T-helper 17 cell (primary cell): ENCODE results near the gene DYNLT5. TPM values are rescaled to one million over a fixed set of nuclear protein-coding genes. Genes with fewer than 3 reads are reported as not detected.
A peak's percentile ranks its signal among the peaks of the same experiment; 100 is the strongest.

Experiments used
- ATAC-seq: fragments of 150-1000 bp; cut with Tn5 transposase; 2 replicates; pipeline ENCODE4 v1.10.0; 2021; ENCODE audit warnings: mild to moderate bottlenecking, moderate library complexity
- DNase-seq, 3 donors: peaks; one replicate each; pipeline versions ENCODE4 v3.0.0 to v3.0.0-alpha.2; 2020 to 2021
- H3K9me3 ChIP-seq: one replicate; pipeline ENCODE4 v1.7.0; 2013; ENCODE audit warnings: low read length, mild to moderate bottlenecking; ENCODE audit not compliant: control insufficient read depth, poor library complexity, severe bottlenecking
- H3K27ac Mint-ChIP-seq: one replicate; pipeline ENCODE4 v1.8.0; 2022; ENCODE audit warnings: mild to moderate bottlenecking, moderate library complexity, mixed read lengths
- H3K27me3 Mint-ChIP-seq: one replicate; pipeline ENCODE4 v1.8.0; 2022; ENCODE audit warnings: mixed read lengths
- H3K36me3 Mint-ChIP-seq: one replicate; pipeline ENCODE4 v1.8.0; 2022; ENCODE audit warnings: low read depth, mixed read lengths
- H3K4me1 Mint-ChIP-seq: one replicate; pipeline ENCODE4 v1.8.0; 2022; ENCODE audit warnings: mild to moderate bottlenecking, mixed read lengths
- H3K4me3 Mint-ChIP-seq: one replicate; pipeline ENCODE4 v1.8.0; 2022; ENCODE audit warnings: mild to moderate bottlenecking, moderate library complexity, mixed read lengths
- total RNA-seq, 4 donors: library from RNA in 2 of 4; stranded (reverse) in 2 of 4; gene quantifications; one replicate each; pipeline ENCODE4 v1.2.3 and lab custom pipeline; 2022 to 2026

Gene DYNLT5
- total RNA-seq, 2 donors from 2014 or later, result not detected

GRCh38 chr1:66760506-66760905 lies 8.2 kb downstream of the DYNLT5 start:
- Mint-ChIP-seq H3K36me3 (peaks cover 2% of the 10 kb centered on the region), H3K4me1 (peaks cover 8% of the 10 kb centered on the region), H3K27me3 (peaks cover 9% of the 10 kb centered on the region), H3K27ac (no peak overlapping the region), H3K4me3 (no peak overlapping the region)
- H3K9me3 ChIP-seq, result no peaks in the 10 kb centered on the region
- DNase-seq, result no peak
- no peak for ATAC-seq

- H3K4me3 Mint-ChIP-seq, result no peak overlapping the region
- H3K27me3 Mint-ChIP-seq, result peaks cover 9% of the 10 kb centered on the region
- H3K9me3 ChIP-seq, result no peaks in the 10 kb centered on the region
- peaks cover 8% of the 10 kb centered on the region for H3K4me1 Mint-ChIP-seq
- no peak for DNase-seq
- H3K27ac Mint-ChIP-seq, result no peak overlapping the region
- peaks cover 2% of the 10 kb centered on the region for H3K36me3 Mint-ChIP-seq
- ATAC-seq, result no peak
Observed at GRCh38 chr1:66761221-66761620, 9.0 kb downstream of the DYNLT5 start.

GRCh38 chr1:66764994-66765578 lies 12.8 kb downstream of the DYNLT5 start:
- DNase-seq, result peak in 1 of 3 donors; percentile 44
- no peaks in the 10 kb centered on the region for H3K9me3 ChIP-seq
- H3K4me1 Mint-ChIP-seq, result peaks cover 19% of the 10 kb centered on the region
- H3K4me3 Mint-ChIP-seq, result no peak overlapping the region
- ATAC-seq, result peak; percentile 69
- no peaks in the 10 kb centered on the region for H3K36me3 Mint-ChIP-seq
- no peaks in the 10 kb centered on the region for H3K27me3 Mint-ChIP-seq
- no peak overlapping the region for H3K27ac Mint-ChIP-seq

GRCh38 chr1:66767626-66768025 lies 15.4 kb downstream of the DYNLT5 start:
- H3K27ac Mint-ChIP-seq, result no peak overlapping the region
- no peak for ATAC-seq

GRCh38 chr1:66768965-66769364 lies 16.7 kb downstream of the DYNLT5 start:
- no peak for DNase-seq

More at GRCh38 chr1:66767626-66768025, 15.4 kb downstream of the DYNLT5 start:
- Mint-ChIP-seq H3K27me3 (no peaks in the 10 kb centered on the region), H3K36me3 (no peaks in the 10 kb centered on the region), H3K4me3 (no peak overlapping the region), H3K4me1 (peaks cover 26% of the 10 kb centered on the region)
- H3K9me3 ChIP-seq, result no peaks in the 10 kb centered on the region
- no peak for DNase-seq

GRCh38 chr1:66769512-66770229 lies 17.4 kb downstream of the DYNLT5 start:
- DNase-seq (no peak), ATAC-seq (peak; percentile 76)
- Mint-ChIP-seq H3K36me3 (no peaks in the 10 kb centered on the region), H3K27ac (peak overlapping the region; percentile 81), H3K4me3 (peak overlapping the region; percentile 71), H3K4me1 (peaks cover 26% of the 10 kb centered on the region), H3K27me3 (no peaks in the 10 kb centered on the region)
- H3K9me3 ChIP-seq, result no peaks in the 10 kb centered on the region

More at GRCh38 chr1:66768965-66769364, 16.7 kb downstream of the DYNLT5 start:
- ATAC-seq, result no peak
- Mint-ChIP-seq H3K4me3 (peak overlapping the region; percentile 31), H3K27me3 (no peaks in the 10 kb centered on the region), H3K4me1 (peaks cover 26% of the 10 kb centered on the region), H3K27ac (peak overlapping the region; percentile 81), H3K36me3 (no peaks in the 10 kb centered on the region)
- H3K9me3 ChIP-seq, result no peaks in the 10 kb centered on the region

- H3K9me3 ChIP-seq, result no peaks in the 10 kb centered on the region
- Mint-ChIP-seq H3K27ac (peak overlapping the region; percentile 81), H3K4me3 (peak overlapping the region; percentile 71), H3K36me3 (no peaks in the 10 kb centered on the region), H3K27me3 (peaks cover 5% of the 10 kb centered on the region), H3K4me1 (peaks cover 23% of the 10 kb centered on the region)
- ATAC-seq, result no peak
- DNase-seq, result no peak
Observed at GRCh38 chr1:66770240-66770639, 18.0 kb downstream of the DYNLT5 start.

GRCh38 chr1:66770694-66771093 lies 18.4 kb downstream of the DYNLT5 start:
- Mint-ChIP-seq H3K27ac (peak overlapping the region; percentile 81), H3K4me3 (peak overlapping the region; percentile 71), H3K27me3 (peaks cover 9% of the 10 kb centered on the region), H3K36me3 (no peaks in the 10 kb centered on the region), H3K4me1 (peaks cover 23% of the 10 kb centered on the region)
- DNase-seq, result no peak
- ATAC-seq, result peak; percentile 22
- H3K9me3 ChIP-seq, result no peaks in the 10 kb centered on the region

GRCh38 chr1:66773227-66773626 lies 21.0 kb downstream of the DYNLT5 start:
- DNase-seq, result no peak
- H3K36me3 Mint-ChIP-seq, result no peaks in the 10 kb centered on the region
- H3K4me3 Mint-ChIP-seq, result no peak overlapping the region
- no peaks in the 10 kb centered on the region for H3K9me3 ChIP-seq
- H3K4me1 Mint-ChIP-seq, result peaks cover 21% of the 10 kb centered on the region
- no peak overlapping the region for H3K27ac Mint-ChIP-seq
- H3K27me3 Mint-ChIP-seq, result peaks cover 15% of the 10 kb centered on the region
- ATAC-seq, result no peak

GRCh38 chr1:66774438-66774837 lies 22.2 kb downstream of the DYNLT5 start:
- ATAC-seq (no peak), DNase-seq (no peak)
- Mint-ChIP-seq H3K27me3 (peaks cover 27% of the 10 kb centered on the region), H3K27ac (no peak overlapping the region), H3K4me1 (peaks cover 12% of the 10 kb centered on the region), H3K4me3 (no peak overlapping the region), H3K36me3 (peaks cover 2% of the 10 kb centered on the region)
- no peaks in the 10 kb centered on the region for H3K9me3 ChIP-seq

GRCh38 chr1:66775646-66776045 lies 23.4 kb downstream of the DYNLT5 start:
- no peaks in the 10 kb centered on the region for H3K9me3 ChIP-seq
- Mint-ChIP-seq H3K4me1 (peaks cover 3% of the 10 kb centered on the region), H3K27ac (no peak overlapping the region), H3K4me3 (no peak overlapping the region), H3K27me3 (peaks cover 31% of the 10 kb centered on the region), H3K36me3 (peaks cover 2% of the 10 kb centered on the region)
- ATAC-seq (no peak), DNase-seq (no peak)

- H3K9me3 ChIP-seq, result no peaks in the 10 kb centered on the region
- Mint-ChIP-seq H3K36me3 (peaks cover 6% of the 10 kb centered on the region), H3K27ac (no peak overlapping the region), H3K4me3 (no peak overlapping the region), H3K27me3 (peaks cover 31% of the 10 kb centered on the region), H3K4me1 (peaks cover 3% of the 10 kb centered on the region)
- ATAC-seq, result no peak
- no peak for DNase-seq
Observed at GRCh38 chr1:66777831-66778230, 25.6 kb downstream of the DYNLT5 start.

- H3K27me3 Mint-ChIP-seq, result peaks cover 31% of the 10 kb centered on the region
- no peak overlapping the region for H3K27ac Mint-ChIP-seq
- no peak for ATAC-seq
- no peak for DNase-seq
- peaks cover 6% of the 10 kb centered on the region for H3K36me3 Mint-ChIP-seq
- no peaks in the 10 kb centered on the region for H3K9me3 ChIP-seq
- no peak overlapping the region for H3K4me3 Mint-ChIP-seq
- peaks cover 3% of the 10 kb centered on the region for H3K4me1 Mint-ChIP-seq
Observed at GRCh38 chr1:66778266-66778665, 26.0 kb downstream of the DYNLT5 start.

- DNase-seq (no peak), ATAC-seq (no peak)
- peaks cover 3% of the 10 kb centered on the region for H3K4me1 Mint-ChIP-seq
- no peak overlapping the region for H3K4me3 Mint-ChIP-seq
- no peak overlapping the region for H3K27ac Mint-ChIP-seq
- peaks cover 6% of the 10 kb centered on the region for H3K36me3 Mint-ChIP-seq
- peaks cover 31% of the 10 kb centered on the region for H3K27me3 Mint-ChIP-seq
- no peaks in the 10 kb centered on the region for H3K9me3 ChIP-seq
Observed at GRCh38 chr1:66778969-66779368, 26.7 kb downstream of the DYNLT5 start.
